HEK293 (cell line): ENCODE measurements around the gene FLOT2.

Source experiments
- CTCF ChIA-PET: fragments of 350-600 bp; formaldehyde crosslinking; extraction: SDS; loops from one replicate; lab custom pipeline; 2021; ENCODE audit warnings: antibody characterized with exemption; lab: Yijun Ruan, JAX
- POLR2A ChIA-PET: fragments of 300-600 bp; formaldehyde crosslinking; extraction: SDS; loops from one replicate; lab custom pipeline; 2020; ENCODE audit warnings: antibody characterized with exemption, inconsistent platforms; lab: Yijun Ruan, JAX
- H3K27ac ChIP-seq: fragments of 200-500 bp; sonication (Bioruptor generic); 2 replicates; pipeline ENCODE4 v1.5.1; 2014; ENCODE audit warnings: low read depth, low read length, control low read depth, inconsistent platforms; ENCODE audit errors: extremely low read depth
- H3K36me3 ChIP-seq, 2 experiments: fragments of 200-500 bp in 1 of 2; sonication (Bioruptor generic) in 1 of 2; 1 replicate in 1 of 2; 2 replicates in 1 of 2; pipeline ENCODE4 v1.5.1; 2014 to 2017; ENCODE audit warnings: inconsistent platforms in 2 of 2, low read length in 2 of 2; ENCODE audit not compliant: control insufficient read depth in 2 of 2, insufficient read depth in 1 of 2
- H3K4me1 ChIP-seq: fragments of 200-500 bp; sonication (Bioruptor generic); 2 replicates; pipeline ENCODE4 v1.5.1; 2014; ENCODE audit warnings: mild to moderate bottlenecking, low read length, inconsistent platforms; ENCODE audit not compliant: control insufficient read depth, insufficient read depth
- H3K4me3 ChIP-seq: 2 replicates; pipeline ENCODE4 v1.5.1; 2011; ENCODE audit warnings: low read depth, mild to moderate bottlenecking, control low read depth, low read length, moderate library complexity
- H3K9me3 ChIP-seq: fragments of 200-500 bp; sonication (Bioruptor generic); 2 replicates; pipeline ENCODE4 v1.5.1; 2014; ENCODE audit warnings: low read depth, low read length, inconsistent platforms; ENCODE audit not compliant: control insufficient read depth, insufficient read depth
- GLI2 ChIP-seq: fragments of 450-650 bp; formaldehyde crosslinking; IDR thresholded peaks from 2 replicates; pipeline ENCODE4; 2017; ENCODE audit warnings: missing biosample characterization, missing genetic modification characterization, low read depth, borderline replicate concordance
- GLIS1 ChIP-seq: fragments of 450-650 bp; formaldehyde crosslinking; IDR thresholded peaks from 2 replicates; pipeline ENCODE4 v1.5.1; 2016; ENCODE audit warnings: missing biosample characterization, missing genetic modification characterization
- YY2 ChIP-seq: fragments of 450-650 bp; formaldehyde crosslinking; IDR thresholded peaks from 2 replicates; pipeline ENCODE4 v1.5.1; 2016; ENCODE audit warnings: missing biosample characterization, missing genetic modification characterization
- ZBTB48 ChIP-seq: fragments of 450-650 bp; formaldehyde crosslinking; IDR thresholded peaks from 2 replicates; pipeline ENCODE4 v1.5.1; 2016; ENCODE audit warnings: missing biosample characterization, missing genetic modification characterization
- ZEB2 ChIP-seq: fragments of 450-650 bp; formaldehyde crosslinking; IDR thresholded peaks from 2 replicates; pipeline ENCODE4 v1.5.1; 2016; ENCODE audit warnings: missing biosample characterization, missing genetic modification characterization
- ZFP37 ChIP-seq: fragments of 450-650 bp; formaldehyde crosslinking; IDR thresholded peaks from 2 replicates; pipeline ENCODE4 v1.5.1; 2016; ENCODE audit warnings: missing biosample characterization, missing genetic modification characterization
- ZIC2 ChIP-seq: fragments of 450-650 bp; formaldehyde crosslinking; IDR thresholded peaks from 2 replicates; pipeline ENCODE4 v1.5.1; 2016; ENCODE audit warnings: missing biosample characterization, missing genetic modification characterization
- ZNF112 ChIP-seq: fragments of 450-650 bp; formaldehyde crosslinking; IDR thresholded peaks from 2 replicates; pipeline ENCODE4 v1.5.0; 2017; ENCODE audit warnings: missing biosample characterization, missing genetic modification characterization
- ZNF114 ChIP-seq: fragments of 450-650 bp; formaldehyde crosslinking; IDR thresholded peaks from 2 replicates; pipeline ENCODE4 v1.5.0; 2017; ENCODE audit warnings: missing biosample characterization, missing genetic modification characterization
- ZNF132 ChIP-seq: fragments of 450-650 bp; formaldehyde crosslinking; IDR thresholded peaks from 2 replicates; pipeline ENCODE4 v1.5.1; 2017; ENCODE audit warnings: missing biosample characterization, missing genetic modification characterization, borderline replicate concordance
- ZNF2 ChIP-seq: fragments of 450-650 bp; formaldehyde crosslinking; IDR thresholded peaks from 2 replicates; pipeline ENCODE4 v1.5.1; 2016; ENCODE audit warnings: missing biosample characterization, missing genetic modification characterization
- ZNF221 ChIP-seq: fragments of 450-650 bp; formaldehyde crosslinking; IDR thresholded peaks from 2 replicates; pipeline ENCODE4 v1.5.1; 2017; ENCODE audit warnings: missing biosample characterization, missing genetic modification characterization, borderline replicate concordance
- ZNF341 ChIP-seq: fragments of 450-650 bp; formaldehyde crosslinking; IDR thresholded peaks from 2 replicates; pipeline ENCODE4; 2016; ENCODE audit warnings: low read depth, missing biosample characterization, missing genetic modification characterization
- ZNF366 ChIP-seq: fragments of 450-650 bp; formaldehyde crosslinking; conservative IDR thresholded peaks from 2 replicates; pipeline ENCODE4 v1.5.1; 2016; ENCODE audit warnings: missing biosample characterization, missing genetic modification characterization
- ZNF433 ChIP-seq: fragments of 450-650 bp; formaldehyde crosslinking; IDR thresholded peaks from 2 replicates; pipeline ENCODE4 v1.5.1; 2016; ENCODE audit warnings: missing biosample characterization, missing genetic modification characterization, low read depth
- ZNF549 ChIP-seq: fragments of 450-650 bp; IDR thresholded peaks from 2 replicates; pipeline ENCODE4 v1.5.1; 2018; ENCODE audit warnings: missing biosample characterization, missing genetic modification characterization, mild to moderate bottlenecking, inconsistent platforms, moderate library complexity
- ZNF558 ChIP-seq: fragments of 450-650 bp; formaldehyde crosslinking; IDR thresholded peaks from 2 replicates; pipeline ENCODE4 v1.5.1; 2016; ENCODE audit warnings: missing biosample characterization, missing genetic modification characterization
- ZNF571 ChIP-seq: fragments of 450-650 bp; formaldehyde crosslinking; IDR thresholded peaks from 2 replicates; pipeline ENCODE4 v1.5.0; 2017; ENCODE audit warnings: missing biosample characterization, missing genetic modification characterization
- ZNF585B ChIP-seq: fragments of 450-650 bp; formaldehyde crosslinking; IDR thresholded peaks from 2 replicates; pipeline ENCODE4 v1.5.1; 2016; ENCODE audit warnings: missing biosample characterization, missing genetic modification characterization
- ZNF596 ChIP-seq: fragments of 450-650 bp; IDR thresholded peaks from 2 replicates; pipeline ENCODE4 v1.5.0; 2018; ENCODE audit warnings: missing biosample characterization, mild to moderate bottlenecking, missing genetic modification characterization, moderate library complexity
- ZNF623 ChIP-seq: fragments of 450-650 bp; formaldehyde crosslinking; IDR thresholded peaks from 2 replicates; pipeline ENCODE4 v1.5.1; 2016; ENCODE audit warnings: missing biosample characterization, missing genetic modification characterization
- ZNF658 ChIP-seq: fragments of 450-650 bp; formaldehyde crosslinking; IDR thresholded peaks from 2 replicates; pipeline ENCODE4; 2016; ENCODE audit warnings: missing biosample characterization, missing genetic modification characterization
- ZNF791 ChIP-seq: fragments of 450-650 bp; formaldehyde crosslinking; IDR thresholded peaks from 2 replicates; pipeline ENCODE4 v1.5.1; 2016; ENCODE audit warnings: missing biosample characterization, missing genetic modification characterization
- TF ChIP-seq, protein P1 (sequence below): fragments of 450-650 bp; formaldehyde crosslinking; IDR thresholded peaks from 2 replicates; pipeline ENCODE4 v1.5.1; 2016; ENCODE audit warnings: missing biosample characterization, missing genetic modification characterization
- TF ChIP-seq, protein P2 (sequence below): fragments of 450-650 bp; formaldehyde crosslinking; IDR thresholded peaks from 2 replicates; pipeline ENCODE4 v1.5.1; 2016; ENCODE audit warnings: missing biosample characterization, missing genetic modification characterization
- TF ChIP-seq, protein P3 (sequence below): fragments of 450-650 bp; formaldehyde crosslinking; IDR thresholded peaks from 2 replicates; pipeline ENCODE4 v1.5.1; 2017; ENCODE audit warnings: missing biosample characterization, mild to moderate bottlenecking, missing genetic modification characterization, moderate library complexity

Gene FLOT2

DNA sequence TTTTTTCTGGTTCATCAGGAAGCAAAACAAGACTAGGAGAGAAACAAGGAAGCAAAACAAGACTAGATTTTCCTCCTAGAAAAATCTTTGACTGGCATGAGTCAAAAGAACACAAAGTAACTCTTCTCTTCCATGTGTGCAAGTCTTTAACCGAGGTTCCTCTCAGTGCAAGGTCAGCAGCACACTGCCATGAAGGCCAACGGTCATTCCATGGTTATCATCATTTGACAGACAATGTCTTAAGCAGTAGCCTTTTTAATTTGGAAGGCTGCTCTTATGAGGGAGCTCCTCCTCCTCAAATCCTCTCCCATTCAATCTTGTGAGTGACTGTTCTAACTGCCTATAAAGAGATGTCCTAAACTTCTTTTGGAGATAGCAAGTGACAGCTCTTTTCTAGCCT, 20.8 kb upstream of the FLOT2 start:
- ChIA-PET CTCF (interaction anchor here (0.7 to 2.8 kb wide), 11 partner anchors 10 to 202 kb away, joined by 3 to 23 read pairs (median 5); partner anchors contain the start of gene TLCD1), POLR2A (interaction anchor here (0.6 to 1.9 kb wide), 2 partner anchors 35 to 156 kb away, joined by 3 to 4 read pairs; no protein-coding TSS in a partner anchor)
- Histone ChIP-seq H3K4me1 (no peaks in the 10 kb centered on the region), H3K36me3 (peaks cover 89 to 96% of the 10 kb centered on the region in 2 experiments), H3K4me3 (no peak overlapping the region), H3K27ac (no peak overlapping the region), H3K9me3 (no peaks in the 10 kb centered on the region)
- no peak for TF ChIP-seq ZNF114 (tag by site-specific recombination)
- TF ChIP-seq, protein P1, sequence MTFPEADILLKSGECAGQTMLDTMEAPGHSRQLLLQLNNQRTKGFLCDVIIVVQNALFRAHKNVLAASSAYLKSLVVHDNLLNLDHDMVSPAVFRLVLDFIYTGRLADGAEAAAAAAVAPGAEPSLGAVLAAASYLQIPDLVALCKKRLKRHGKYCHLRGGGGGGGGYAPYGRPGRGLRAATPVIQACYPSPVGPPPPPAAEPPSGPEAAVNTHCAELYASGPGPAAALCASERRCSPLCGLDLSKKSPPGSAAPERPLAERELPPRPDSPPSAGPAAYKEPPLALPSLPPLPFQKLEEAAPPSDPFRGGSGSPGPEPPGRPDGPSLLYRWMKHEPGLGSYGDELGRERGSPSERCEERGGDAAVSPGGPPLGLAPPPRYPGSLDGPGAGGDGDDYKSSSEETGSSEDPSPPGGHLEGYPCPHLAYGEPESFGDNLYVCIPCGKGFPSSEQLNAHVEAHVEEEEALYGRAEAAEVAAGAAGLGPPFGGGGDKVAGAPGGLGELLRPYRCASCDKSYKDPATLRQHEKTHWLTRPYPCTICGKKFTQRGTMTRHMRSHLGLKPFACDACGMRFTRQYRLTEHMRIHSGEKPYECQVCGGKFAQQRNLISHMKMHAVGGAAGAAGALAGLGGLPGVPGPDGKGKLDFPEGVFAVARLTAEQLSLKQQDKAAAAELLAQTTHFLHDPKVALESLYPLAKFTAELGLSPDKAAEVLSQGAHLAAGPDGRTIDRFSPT (tag by site-specific recombination): no peak
- no peak for TF ChIP-seq ZNF366
- no peak for TF ChIP-seq ZNF791 (tag by site-specific recombination)
- no peak for TF ChIP-seq ZIC2 (tag by site-specific recombination)
- no peak for TF ChIP-seq ZNF558 (tag by site-specific recombination)
- TF ChIP-seq, protein P2, sequence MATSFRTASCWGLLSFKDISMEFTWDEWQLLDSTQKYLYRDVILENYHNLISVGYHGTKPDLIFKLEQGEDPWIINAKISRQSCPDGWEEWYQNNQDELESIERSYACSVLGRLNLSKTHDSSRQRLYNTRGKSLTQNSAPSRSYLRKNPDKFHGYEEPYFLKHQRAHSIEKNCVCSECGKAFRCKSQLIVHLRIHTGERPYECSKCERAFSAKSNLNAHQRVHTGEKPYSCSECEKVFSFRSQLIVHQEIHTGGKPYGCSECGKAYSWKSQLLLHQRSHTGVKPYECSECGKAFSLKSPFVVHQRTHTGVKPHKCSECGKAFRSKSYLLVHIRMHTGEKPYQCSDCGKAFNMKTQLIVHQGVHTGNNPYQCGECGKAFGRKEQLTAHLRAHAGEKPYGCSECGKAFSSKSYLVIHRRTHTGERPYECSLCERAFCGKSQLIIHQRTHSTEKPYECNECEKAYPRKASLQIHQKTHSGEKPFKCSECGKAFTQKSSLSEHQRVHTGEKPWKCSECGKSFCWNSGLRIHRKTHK (tag by site-specific recombination): no peak

DNA sequence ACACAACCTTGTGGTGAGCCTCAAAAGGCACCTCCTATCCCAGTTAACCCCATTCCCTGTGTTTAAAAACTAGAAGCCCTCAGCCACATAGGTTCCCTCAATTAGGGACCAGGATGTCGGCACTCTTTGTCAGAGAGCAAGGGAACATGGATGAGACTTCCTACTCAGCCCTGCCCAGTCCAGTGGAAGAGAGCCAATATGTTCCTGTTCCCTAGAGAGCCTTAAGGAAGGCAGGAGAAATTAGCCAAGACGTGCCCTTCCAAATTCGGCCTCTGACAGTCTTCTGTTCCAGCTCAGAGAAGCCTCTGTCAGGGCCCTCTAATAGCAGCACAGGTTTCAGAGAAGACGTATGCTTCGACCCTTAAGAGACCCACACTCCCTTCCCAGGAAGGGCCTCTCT, 19.9 kb upstream of the FLOT2 start:
- TF ChIP-seq ZNF221 (tag by site-specific recombination) (no peak), ZNF623 (tag by site-specific recombination) (no peak), ZBTB48 (tag by site-specific recombination) (no peak), ZNF585B (tag by site-specific recombination) (no peak), ZNF433 (tag by site-specific recombination) (no peak), ZNF341 (tag by site-specific recombination) (no peak), ZNF596 (no peak), ZEB2 (tag by site-specific recombination) (no peak), ZNF2 (tag by site-specific recombination) (no peak), ZNF658 (tag by site-specific recombination) (no peak), GLIS1 (tag by site-specific recombination) (no peak), GLI2 (tag by site-specific recombination) (no peak), YY2 (no peak), ZNF571 (tag by site-specific recombination) (no peak), ZNF112 (tag by site-specific recombination) (no peak), ZNF549 (no peak), ZFP37 (no peak), ZNF132 (tag by site-specific recombination) (no peak)
- TF ChIP-seq, protein P3, sequence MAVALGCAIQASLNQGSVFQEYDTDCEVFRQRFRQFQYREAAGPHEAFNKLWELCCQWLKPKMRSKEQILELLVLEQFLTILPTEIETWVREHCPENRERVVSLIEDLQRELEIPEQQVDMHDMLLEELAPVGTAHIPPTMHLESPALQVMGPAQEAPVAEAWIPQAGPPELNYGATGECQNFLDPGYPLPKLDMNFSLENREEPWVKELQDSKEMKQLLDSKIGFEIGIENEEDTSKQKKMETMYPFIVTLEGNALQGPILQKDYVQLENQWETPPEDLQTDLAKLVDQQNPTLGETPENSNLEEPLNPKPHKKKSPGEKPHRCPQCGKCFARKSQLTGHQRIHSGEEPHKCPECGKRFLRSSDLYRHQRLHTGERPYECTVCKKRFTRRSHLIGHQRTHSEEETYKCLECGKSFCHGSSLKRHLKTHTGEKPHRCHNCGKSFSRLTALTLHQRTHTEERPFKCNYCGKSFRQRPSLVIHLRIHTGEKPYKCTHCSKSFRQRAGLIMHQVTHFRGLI (tag by site-specific recombination): no peak
- ChIA-PET CTCF (interaction anchor here (0.7 to 3.3 kb wide), 14 partner anchors 9 to 234 kb away, joined by 3 to 23 read pairs (median 6); partner anchors contain the start of genes DHRS13 and TLCD1), POLR2A (interaction anchor here (1.9 kb wide), 1 partner anchor 36 kb away, joined by 4 read pairs; no protein-coding TSS in a partner anchor)
- H3K27ac ChIP-seq: no peak overlapping the region
- no peaks in the 10 kb centered on the region for H3K4me1 ChIP-seq
- H3K4me3 ChIP-seq: no peak overlapping the region
- H3K9me3 ChIP-seq: no peaks in the 10 kb centered on the region
- peaks cover 84 to 96% of the 10 kb centered on the region in 2 experiments for H3K36me3 ChIP-seq
